Measurements from ENCODE around the gene SORL1-AS1.

The SORL1-AS1 gene

DNA sequence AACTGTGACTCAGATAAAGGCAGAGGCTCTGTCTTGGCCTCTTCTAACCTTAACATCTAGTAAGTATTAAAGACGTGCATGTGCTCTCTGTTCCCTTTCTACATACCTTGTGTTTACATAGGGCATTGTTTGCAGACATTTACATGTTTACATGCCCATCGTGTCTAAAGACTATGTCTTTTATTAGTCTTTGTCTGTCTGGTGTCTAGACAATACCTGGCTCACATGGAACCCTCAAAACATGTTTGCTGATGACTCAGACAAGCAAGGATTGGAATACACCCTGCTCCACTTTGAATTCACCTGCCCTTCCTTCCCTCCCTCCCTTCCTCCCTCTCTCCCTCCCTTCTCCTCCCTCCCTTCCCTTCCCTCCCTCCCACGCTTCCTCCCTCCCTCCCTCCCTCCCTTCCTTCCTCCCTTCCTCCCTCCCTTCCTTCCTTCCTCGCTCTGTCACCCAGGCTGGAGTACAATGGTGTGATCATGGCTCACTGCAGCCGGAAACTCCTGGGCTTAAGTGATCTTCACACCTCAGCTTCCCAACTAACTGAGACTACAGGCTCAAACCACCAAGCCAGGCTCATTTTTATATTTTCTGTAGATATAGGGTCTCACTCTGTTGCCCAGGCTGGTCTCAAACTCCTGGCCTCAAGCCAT is 23.7 kb upstream of the SORL1-AS1 start:
- DNase-seq (no peak), ATAC-seq (no peak)

DNA sequence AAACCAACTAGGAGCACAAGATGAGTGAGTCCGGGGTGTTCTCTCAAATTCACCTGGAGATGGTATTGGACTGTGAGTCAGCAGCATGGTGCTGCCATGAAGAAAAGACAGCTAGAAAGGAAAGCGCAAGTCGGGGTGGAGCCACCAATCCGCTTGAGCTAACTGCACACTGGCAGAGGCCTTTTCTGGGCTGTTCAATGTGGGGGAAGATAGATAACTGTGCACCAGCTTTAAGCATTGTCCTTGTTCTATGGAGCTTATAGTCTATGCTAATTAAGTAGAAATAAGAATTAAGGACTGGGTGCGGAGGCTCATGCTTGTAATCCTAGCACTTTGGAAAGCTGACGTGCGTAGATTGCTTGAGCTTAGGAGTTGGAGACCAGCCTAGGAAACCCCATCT is 21.9 kb upstream of the SORL1-AS1 start:
- no peak for ATAC-seq
- no peak for DNase-seq

DNA sequence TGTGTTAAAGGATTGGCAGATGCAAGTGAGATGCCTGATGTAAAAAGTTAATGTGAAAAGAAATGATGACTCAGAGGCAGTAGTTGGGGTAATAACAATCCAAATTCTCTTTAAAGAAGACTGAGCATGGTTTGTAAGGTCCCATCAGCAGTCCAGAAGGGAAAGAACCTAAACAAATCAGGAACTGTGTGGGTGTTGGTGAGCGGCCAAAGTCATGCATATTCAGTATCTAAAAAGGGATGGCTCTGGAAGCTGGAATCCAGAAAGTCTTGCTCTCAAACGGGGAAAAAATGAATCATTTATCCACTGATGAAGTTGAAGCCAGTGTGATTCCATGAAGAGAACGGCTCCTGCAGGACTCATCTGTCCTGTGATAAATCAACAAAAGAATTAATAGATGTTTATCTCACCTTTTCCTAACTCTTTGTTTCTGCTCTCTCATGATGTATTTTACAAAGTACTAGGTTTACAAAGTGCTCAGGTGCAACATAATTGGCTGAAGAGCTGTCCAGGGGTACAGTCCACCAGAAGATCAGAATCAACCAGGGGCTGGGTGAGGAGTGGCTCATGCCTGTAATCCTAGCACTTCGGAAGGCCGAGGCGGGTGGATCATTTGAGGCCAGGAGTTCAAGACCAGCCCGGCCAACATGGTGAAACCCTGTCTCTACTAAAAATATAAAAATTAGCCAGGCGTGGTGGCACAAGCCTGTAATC is 20.5 kb upstream of the SORL1-AS1 start:
- no peak for DNase-seq
- peak; percentile 9 for ATAC-seq

DNA sequence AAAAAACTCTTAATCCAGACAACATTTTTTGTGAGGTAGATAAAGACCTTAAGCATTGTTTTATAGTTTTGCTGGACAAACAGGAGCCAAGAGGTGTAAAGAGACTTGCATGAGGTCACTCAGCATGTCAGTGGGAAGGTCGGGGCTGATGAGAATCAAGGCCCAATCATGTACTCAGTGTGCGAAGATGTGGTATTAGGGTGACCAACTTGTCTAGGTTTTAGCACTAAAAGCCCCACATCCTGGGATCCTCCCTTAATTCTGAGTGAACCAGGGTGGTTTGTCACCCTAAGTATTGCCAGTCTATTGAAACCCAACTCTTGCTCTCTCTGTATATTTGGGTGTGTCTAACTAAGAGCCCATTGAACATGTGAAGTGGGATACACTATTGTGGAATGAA is 19.5 kb upstream of the SORL1-AS1 start:
- peak; percentile 28 for ATAC-seq
- no peak for DNase-seq

DNA sequence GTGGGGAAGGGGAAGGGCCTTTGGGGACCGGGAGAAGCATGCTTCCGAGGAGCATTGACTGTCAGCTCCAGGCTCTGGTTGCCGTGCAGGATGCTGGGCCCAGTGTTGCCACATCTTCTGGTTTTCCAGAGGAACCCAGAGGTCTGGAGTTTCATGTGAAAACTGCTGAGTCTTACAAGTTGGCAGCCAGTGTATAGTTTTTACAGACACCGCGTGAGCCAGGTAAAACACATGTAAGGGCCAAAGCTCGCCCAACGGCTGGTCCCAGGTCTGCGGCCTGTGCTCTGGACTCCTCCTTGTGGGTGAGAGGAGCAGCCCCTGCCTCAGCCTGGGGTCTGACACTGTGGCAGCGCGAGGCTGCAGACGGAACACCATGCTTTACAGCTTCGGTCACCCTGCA is 18.4 kb upstream of the SORL1-AS1 start:
- no peak for DNase-seq
- no peak for ATAC-seq

DNA sequence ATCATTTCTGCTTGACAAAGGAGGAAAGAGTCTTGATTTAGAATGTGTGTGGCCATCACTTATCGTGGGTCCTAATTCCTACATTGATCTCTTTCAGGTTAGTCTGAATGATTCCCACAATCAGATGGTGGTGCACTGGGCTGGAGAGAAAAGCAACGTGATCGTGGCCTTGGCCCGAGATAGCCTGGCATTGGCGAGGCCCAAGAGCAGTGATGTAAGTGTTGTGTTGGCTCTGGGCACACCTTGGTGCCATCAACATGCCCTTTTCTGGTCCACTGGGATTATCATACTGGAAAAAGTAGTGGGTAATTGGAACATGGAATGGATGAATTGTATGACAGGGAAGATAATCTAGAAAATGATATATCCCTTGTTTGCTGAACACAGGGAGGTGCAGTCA is 17.1 kb upstream of the SORL1-AS1 start:
- ATAC-seq (no peak), DNase-seq (no peak)

DNA sequence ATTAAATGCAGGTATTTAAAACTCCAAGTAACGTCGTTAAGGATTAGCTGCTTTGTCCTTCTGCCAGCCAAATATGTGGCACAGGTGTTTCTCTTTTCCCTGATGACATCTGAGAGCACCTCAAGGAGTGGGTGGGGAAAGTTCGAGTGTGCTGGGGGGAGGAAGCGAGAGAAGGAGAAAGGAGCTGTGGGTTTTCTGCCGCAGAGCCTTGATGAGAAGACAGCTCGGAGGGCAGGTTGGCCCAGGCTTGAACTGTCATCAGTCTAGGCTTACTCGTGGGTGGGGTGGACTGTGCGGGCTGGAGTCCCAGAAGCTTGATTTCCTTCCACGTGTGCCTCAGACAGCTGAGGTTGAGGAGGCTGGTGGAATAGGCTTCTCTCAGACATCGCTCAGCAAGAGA is 15.2 kb upstream of the SORL1-AS1 start:
- DNase-seq (peak; percentile 82), ATAC-seq (peak; percentile 42)

DNA sequence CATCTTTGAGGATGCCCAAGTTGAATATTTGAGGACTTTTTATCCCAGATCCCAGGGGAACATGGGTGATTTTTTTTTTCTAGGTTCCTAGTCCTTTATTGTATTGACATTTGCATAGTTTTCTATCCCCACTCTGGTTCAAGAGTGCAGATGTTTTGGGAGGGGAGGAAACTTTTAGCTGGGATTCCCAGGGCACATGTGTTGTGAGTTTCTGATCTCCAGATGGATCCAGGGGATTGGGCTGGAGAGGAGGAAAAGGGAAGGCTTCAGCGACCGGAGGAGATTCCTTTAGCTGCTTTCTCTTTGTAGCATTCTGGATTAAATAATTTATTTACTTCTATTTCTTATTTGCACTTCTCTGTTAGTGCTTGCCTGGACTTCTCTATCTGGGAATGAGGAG is 14.7 kb upstream of the SORL1-AS1 start:
- DNase-seq (no peak), ATAC-seq (no peak)

DNA sequence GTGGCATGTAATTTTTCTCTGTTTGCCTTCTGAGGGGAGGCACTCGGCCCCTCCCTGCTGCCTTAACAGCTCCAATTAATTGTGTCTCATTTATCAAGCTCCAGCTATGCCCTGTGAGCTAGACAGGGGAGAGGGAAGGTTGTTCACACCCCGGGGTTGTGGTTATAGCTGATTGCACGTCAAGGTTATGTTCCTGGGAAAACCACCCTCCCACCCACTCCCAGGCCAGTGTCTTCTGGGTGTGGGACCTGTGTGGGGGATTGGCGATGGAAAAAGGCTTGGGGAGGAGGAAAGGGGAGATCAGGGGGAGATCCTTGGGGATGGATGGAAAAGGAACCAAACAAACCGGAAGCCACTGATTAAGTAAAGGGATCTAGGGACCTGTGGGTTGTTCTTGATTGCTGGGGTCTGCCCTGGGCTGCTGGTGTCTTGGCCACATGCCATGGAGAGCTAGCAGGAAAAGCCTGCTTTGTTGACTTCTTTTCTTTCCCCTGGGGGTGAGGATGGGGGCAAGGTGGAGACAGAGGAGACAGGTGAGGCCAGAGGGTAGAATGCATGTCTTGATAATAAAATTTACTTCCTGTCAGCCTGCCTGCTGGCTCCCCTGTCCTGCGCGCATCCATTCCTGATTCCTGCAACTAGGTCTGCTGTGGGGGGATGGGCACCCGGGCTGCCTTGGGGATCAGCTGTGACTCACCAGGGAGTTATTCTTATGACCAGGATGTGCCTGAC is 13.5 kb upstream of the SORL1-AS1 start:
- ATAC-seq (peak; percentile 16), DNase-seq (peak; percentile 70)

DNA sequence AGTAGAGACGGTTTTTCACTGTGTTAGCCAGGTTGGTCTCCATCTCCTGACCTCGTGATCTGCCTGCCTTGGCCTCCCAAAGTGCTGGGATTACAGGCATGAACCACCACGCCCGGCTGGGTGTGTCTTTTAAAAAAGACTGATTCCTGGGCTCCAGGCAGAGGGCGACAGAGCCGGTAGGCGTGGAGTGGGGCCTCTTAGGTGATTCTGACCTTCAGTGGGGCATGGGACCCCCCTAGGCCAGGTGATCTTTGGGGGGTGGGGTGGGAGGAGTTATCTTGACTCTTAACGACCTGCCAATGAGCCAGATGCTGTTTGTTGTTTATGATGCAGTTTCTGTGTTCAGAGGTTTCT is 12.9 kb upstream of the SORL1-AS1 start:
- DNase-seq: peak; percentile 43
- ATAC-seq: no peak

DNA sequence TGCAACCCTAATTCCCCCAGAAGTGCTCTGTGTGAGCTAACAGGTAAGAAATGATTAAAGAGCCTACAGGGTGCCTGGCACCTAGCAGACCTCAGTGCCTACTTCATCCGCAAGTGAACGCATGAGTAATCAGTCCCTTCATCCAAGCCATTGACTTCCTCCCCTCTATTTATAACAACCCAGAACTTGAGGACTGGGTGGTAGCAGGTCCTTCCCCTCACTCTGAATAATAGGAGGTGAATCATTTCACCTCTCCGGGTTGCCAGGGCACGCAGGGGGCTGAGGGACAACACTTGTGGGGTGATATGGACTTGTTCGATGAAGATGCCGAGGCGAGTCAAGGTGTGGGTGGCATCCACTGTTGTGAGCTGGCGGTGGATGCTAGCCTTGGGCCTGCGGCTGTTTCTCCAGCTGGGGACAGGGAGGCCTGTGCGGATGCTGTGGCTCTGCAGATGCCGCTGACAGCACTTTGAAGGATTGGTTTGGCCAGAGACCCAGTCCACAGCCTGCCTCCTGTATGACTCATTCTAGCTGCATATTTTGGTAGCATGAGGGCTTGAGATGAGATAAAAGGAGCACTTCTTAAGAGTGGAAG is 11.7 kb upstream of the SORL1-AS1 start:
- DNase-seq: peak; percentile 86
- ATAC-seq: peak; percentile 81

DNA sequence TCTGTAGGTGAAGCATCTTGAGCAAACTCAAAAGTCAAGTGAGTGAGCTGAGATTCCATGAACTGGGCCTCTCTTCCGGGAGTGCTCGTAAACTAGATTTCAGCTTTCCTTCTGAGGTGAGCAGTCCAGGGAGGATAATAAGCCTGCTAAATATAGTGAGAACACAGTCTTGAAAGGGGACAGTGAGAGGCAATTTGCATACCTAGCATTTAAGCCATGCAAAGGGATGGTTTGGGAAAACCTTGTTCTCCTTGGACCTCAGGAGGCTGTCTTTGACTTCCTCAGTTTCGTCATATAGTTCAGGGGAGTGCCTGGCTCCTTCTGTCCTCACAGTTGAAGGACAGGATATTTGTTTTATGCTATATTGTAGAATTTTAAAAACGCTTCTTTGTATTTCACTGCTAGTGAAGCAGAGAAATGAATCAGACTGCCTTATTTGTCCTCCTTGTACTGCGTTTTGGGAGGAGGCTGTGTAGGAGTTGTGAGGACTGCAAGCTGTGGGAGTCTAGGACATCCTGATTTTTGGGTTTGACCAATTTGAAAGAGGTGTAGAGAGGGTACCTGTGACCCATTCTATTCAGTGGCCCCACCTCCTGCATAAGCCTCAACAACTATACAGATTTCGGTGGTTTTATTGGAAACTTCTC is 11.0 kb upstream of the SORL1-AS1 start:
- no peak for DNase-seq
- ATAC-seq: no peak

DNA sequence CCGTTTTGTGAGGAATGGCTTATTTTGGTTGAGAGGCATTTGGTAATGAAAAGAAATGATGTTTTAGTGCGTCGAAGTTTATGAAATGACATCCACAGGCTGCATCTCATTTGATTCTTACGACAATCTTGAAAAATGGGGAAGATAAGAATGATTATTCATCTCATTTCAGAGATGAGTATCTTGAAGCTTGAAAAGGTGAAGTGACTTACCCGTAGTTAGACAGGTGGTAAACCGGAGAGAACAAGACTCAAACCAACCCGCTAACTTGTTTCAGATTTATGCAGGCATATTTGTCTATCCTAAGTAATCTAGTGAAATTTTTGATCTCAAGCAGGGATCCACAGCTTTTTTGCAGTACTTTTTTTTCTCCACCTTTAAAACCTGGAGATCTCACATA is 9.1 kb upstream of the SORL1-AS1 start:
- no peak for ATAC-seq
- DNase-seq: no peak

DNA sequence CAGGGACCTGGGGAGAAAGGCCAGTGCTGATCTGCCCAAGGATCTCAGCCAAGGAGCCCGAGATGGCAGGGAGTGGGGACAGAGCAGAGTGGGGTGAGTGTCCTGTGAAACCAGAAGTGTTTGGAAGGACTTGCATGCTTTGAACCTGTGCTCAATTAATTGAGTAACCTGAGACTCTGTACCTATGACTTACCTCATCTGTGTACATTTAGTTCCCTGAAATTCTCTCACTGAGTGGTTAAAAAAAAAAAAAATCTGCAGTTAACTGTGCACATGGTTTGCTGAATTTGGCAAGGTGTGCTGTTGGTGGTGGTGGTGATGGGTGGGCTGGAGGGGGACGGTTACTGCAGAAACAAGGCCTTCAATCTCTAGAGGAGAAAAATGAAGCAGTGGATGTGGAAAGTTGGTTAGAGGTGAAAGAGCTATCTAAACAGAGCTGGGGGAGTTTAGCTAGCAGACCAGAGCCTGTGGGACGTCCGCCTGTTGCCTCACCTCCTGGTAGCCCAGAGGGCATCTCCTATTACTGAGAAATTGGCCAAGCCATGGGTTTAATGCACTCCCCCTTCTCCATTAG is 8.3 kb upstream of the SORL1-AS1 start:
- DNase-seq (no peak), ATAC-seq (no peak)

DNA sequence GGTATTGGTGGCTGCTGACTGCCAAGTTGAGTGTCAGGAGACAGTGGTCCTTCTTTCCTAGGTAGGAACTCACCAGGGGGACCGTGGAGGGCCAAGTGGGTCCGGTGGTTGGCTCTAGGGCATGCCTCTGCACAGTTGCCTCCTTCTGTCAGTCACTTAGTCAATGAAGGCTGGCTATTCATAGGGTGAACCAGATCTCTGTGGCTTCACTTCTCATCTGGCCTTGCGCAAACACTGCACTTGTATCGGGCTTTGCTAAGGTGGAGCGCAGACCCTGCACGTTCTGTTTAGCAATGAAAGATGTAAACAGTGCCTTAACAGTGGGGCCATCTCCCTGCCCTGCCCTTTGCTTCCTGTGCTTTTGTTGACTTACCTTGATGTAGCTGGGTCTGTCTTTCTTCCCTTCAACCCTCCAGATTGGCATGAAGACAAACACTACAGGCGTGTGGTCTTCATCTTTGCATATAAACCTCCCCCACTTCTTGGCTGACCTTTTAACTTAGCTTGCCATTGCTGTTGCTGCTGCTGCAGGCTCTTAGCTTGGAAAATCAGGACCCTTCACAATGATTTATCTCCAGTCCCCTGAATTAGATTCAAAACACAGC is 6.7 kb upstream of the SORL1-AS1 start:
- peak; percentile 6 for ATAC-seq

DNA sequence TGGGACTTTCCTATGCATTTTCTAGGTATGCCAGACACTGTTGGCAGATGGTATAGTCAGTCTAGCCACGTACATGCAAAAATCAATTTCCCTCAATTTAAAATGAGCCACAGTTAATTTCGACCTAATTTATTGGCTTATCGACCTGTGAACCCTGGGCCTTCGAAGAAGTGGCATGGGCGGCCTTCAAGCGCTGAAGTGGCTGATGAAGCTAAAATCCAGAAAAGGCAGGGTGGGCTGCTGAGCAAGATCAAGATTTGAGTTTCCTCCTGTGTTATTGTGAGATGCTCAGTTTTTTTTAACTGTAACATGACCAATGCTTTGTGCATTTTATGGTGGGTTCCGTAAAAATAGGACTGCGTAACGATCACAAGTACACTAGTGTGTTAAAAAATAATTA is 5.8 kb upstream of the SORL1-AS1 start:
- no peak for DNase-seq

More for the DNA sequence above, 6.7 kb upstream of the SORL1-AS1 start:
- no peak for DNase-seq

DNA sequence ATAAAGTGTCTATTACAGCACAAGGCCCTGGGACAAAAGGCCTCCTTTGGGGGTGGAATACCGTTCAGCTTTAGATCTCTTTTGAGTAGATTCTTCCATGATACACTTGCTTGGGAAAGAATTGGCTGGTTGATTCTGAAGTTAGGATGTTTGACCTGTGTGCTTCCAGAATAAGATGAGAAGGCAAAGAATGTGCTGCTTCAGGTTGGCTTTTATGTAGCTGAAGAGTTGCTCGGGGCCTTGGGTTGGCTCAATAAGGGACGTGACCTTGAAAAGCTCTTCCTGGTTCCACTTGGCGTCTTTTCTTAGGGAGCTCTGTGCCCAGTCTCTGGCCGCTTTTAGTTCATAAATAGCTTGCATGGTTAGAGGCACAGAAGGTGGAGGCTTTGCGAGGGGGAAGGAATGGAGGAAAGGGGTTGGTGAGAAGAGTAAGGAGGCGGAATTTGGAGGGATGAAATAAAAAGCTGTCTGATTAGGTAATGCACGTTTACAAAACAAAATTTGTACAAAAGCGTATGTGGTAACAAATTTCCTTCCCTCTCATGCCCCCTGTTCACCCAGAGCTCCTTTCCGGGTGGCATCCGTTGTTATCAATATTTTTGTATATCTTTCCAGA is 4.2 kb upstream of the SORL1-AS1 start:
- no peak for DNase-seq
- ATAC-seq: no peak

More for the DNA sequence above, 5.8 kb upstream of the SORL1-AS1 start:
- ATAC-seq: no peak

DNA sequence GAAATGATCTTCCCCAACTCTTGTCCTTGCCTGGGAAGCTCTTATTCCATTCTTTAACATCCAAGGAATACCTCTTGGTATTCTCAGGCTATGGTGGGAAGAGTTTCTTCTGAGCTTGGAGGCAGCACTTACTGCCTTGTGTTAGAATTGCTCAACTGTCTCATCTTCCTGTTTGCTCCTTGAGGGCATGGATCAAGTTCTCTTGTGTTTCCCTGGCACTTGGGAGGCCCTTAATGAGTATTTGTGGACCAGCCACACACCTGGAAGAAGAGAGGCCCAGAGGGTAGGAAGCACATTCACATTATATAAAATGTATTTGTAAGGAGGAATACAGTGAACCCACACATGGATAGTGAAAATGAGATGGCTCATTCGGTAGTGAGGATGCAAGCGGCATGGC is 3.4 kb upstream of the SORL1-AS1 start:
- ATAC-seq (no peak), DNase-seq (no peak)

DNA sequence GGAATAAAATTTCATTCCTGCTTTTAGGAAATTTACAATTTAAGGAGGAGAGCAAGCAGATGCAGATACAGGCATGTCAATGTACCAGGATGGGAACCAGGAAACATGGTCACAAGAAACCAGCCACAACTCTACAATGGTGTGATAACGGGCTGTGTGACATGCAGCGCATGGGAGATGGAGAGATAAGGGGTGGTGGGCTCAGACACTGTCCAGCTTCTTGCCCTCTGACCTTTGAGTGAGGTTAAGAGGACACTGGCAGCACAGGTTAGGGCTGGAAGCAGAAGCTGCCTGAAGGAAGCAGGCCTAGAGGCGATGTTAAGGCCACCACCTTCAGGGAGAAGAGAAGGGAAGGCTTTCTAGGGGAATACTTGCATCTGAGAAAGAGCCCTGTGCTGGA is 2.3 kb upstream of the SORL1-AS1 start:
- DNase-seq: no peak
- no peak for ATAC-seq

DNA sequence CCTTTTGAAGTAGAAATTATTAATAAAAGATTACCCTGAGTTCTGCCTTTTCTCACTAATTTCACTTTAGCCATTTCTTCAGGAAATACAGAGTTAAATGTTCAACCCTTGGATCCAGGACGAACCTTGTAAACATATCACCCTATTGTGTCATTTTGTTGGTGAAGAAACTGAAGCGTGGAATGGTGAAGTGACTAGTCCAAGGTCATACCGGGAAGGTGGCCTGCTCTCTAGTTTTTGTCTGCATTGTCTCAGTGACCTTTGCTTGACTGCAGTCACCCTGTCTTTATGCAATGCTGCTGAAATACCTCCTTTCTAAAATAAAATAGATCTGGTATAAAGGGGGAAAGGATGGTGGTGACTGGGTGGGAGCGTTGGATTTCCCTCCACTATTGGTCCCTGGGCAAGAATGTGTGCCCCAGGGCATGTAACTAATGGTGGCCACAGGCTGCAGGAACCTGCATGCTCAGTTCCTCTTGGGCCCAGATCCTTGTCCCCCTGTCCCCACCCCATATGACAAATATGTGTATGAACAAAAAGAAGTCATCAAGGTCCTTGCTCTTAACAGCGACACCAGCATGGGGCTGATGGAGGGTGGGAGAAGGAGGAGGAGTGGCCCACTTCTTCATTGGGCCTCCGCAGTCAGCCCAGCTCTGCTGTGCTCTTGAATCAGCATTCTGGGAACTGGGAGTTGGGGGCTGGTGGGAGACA is 977 bp upstream of the SORL1-AS1 start:
- peak; percentile 27 for DNase-seq

More for the DNA sequence above, 977 bp upstream of the SORL1-AS1 start:
- ATAC-seq: peak; percentile 3
